Activated T-helper 2 cell treated with anti-CD3 and anti-CD28 coated beads, Interferon-gamma antibody, Interleukin-2, Interleukin-4, amounts not matched to agents 10 μg/mL and 5 μg/mL and 100 μg/mL, durations not matched to agents 14 hours and 24 hours and 36 hours (primary cell): Measurements from ENCODE around the gene ZFYVE21. TPM values are rescaled to one million over a fixed set of nuclear protein-coding genes. Genes with fewer than 3 reads are reported as not detected.

Source experiments
- total RNA-seq: library from RNA; stranded (reverse); gene quantifications from 2 replicates; pipeline ENCODE4 v1.2.3, GENCODE V29; 2022

The ZFYVE21 gene
- total RNA-seq, 1 donor from 2014 or later, result 27.5 TPM

Other genes starting within 250 kb of the ZFYVE21 start
- 14.0 and 15.3 TPM in 2 replicates for gene CKB, start 193.0 kb upstream of the ZFYVE21 start, total RNA-seq
- gene TRMT61A, start 186.6 kb upstream of the ZFYVE21 start, total RNA-seq, result 13.7 and 15.0 TPM in 2 replicates
- 28.2 and 29.2 TPM in 2 replicates for gene BAG5, start 153.2 kb upstream of the ZFYVE21 start, total RNA-seq
- gene COA8, start 152.8 kb upstream of the ZFYVE21 start, total RNA-seq, result 31.9 and 33.5 TPM in 2 replicates
- gene KLC1, start 86.6 kb upstream of the ZFYVE21 start, total RNA-seq, result 161 and 169 TPM in 2 replicates
- 52.9 and 53.7 TPM in 2 replicates for gene XRCC3, start 359 bp upstream of the ZFYVE21 start, total RNA-seq
- gene PPP1R13B, start 131.8 kb downstream of the ZFYVE21 start, total RNA-seq, result 7.8 and 13.5 TPM in 2 replicates
- 0.23 TPM in 1 of 2 replicates, not detected in the other for gene TDRD9, start 212.6 kb downstream of the ZFYVE21 start, total RNA-seq
- gene RD3L, start 226.7 kb downstream of the ZFYVE21 start, total RNA-seq, result not detected in 2 replicates